DOHH2 (cell line): ENCODE data around the gene MB.

Experiments used
- H3F3A ChIP-seq: fragments of 200-600 bp; sonication (generic), shearing (Covaris generic); 2 replicates; pipeline ENCODE4 v1.6.0; 2016; ENCODE audit warnings: antibody characterized with exemption, mild to moderate bottlenecking; ENCODE audit not compliant: control insufficient read depth, insufficient read depth
- H3K27ac ChIP-seq: fragments of 200-600 bp; sonication (generic); 2 replicates; pipeline ENCODE4 v1.5.1; 2014; ENCODE audit warnings: low read depth, mild to moderate bottlenecking, low read length, moderate library complexity
- H3K27me3 ChIP-seq: fragments of 200-600 bp; sonication (generic); 2 replicates; pipeline ENCODE4 v1.6.1; 2014; ENCODE audit warnings: mild to moderate bottlenecking, low read length, mixed read lengths; ENCODE audit not compliant: control insufficient read depth
- H3K36me3 ChIP-seq: fragments of 200-600 bp; sonication (generic); 2 replicates; pipeline ENCODE4 v1.6.1; 2014; ENCODE audit warnings: mild to moderate bottlenecking, low read length, moderate library complexity, mixed read lengths; ENCODE audit not compliant: control insufficient read depth
- H3K4me1 ChIP-seq: fragments of 200-600 bp; sonication (generic); 2 replicates; pipeline ENCODE4 v1.6.1; 2014; ENCODE audit warnings: mild to moderate bottlenecking, low read length, mixed read lengths; ENCODE audit not compliant: control insufficient read depth
- H3K4me2 ChIP-seq: fragments of 200-600 bp; sonication (generic); 2 replicates; pipeline ENCODE4 v1.6.0; 2014; ENCODE audit warnings: mild to moderate bottlenecking, low read length, moderate library complexity
- H3K4me3 ChIP-seq: fragments of 200-600 bp; sonication (generic); 2 replicates; pipeline ENCODE4 v1.5.1; 2014; ENCODE audit warnings: mild to moderate bottlenecking, low read length, mixed read lengths
- H3K79me2 ChIP-seq: fragments of 200-600 bp; sonication (generic); 2 replicates; pipeline ENCODE4 v1.6.1; 2014; ENCODE audit warnings: mild to moderate bottlenecking, low read length, mixed read lengths; ENCODE audit not compliant: control insufficient read depth
- H3K9me2 ChIP-seq: fragments of 200-600 bp; sonication (generic); replicated peaks from 2 replicates; pipeline ENCODE4 v1.6.1; 2014; ENCODE audit warnings: mild to moderate bottlenecking, low read length, mixed read lengths; ENCODE audit not compliant: control insufficient read depth
- H3K9me3 ChIP-seq: fragments of 200-600 bp; sonication (generic); 2 replicates; pipeline ENCODE4 v1.6.1; 2014; ENCODE audit warnings: antibody characterized with exemption, low read length, mixed read lengths; ENCODE audit not compliant: control insufficient read depth, insufficient read depth
- H4K20me1 ChIP-seq: fragments of 200-600 bp; sonication (generic); 2 replicates; pipeline ENCODE4 v1.6.0; 2014; ENCODE audit warnings: low read depth, mild to moderate bottlenecking, antibody characterized with exemption, low read length, moderate library complexity; ENCODE audit not compliant: control insufficient read depth, insufficient read depth
- CTCF ChIP-seq: fragments of 200-600 bp; sonication (generic); IDR thresholded peaks from one replicate; pipeline ENCODE4 v1.5.1; 2014; ENCODE audit warnings: antibody characterized with exemption, mild to moderate bottlenecking, low read depth, low read length; ENCODE audit not compliant: poor library complexity, severe bottlenecking
- EZH2phosphoT487 ChIP-seq: fragments of 200-600 bp; sonication (generic); IDR thresholded peaks from 2 replicates; pipeline ENCODE4 v1.6.1; 2017; ENCODE audit warnings: borderline replicate concordance, mild to moderate bottlenecking, antibody characterized with exemption, low read length, moderate library complexity, mixed read lengths

Gene MB

DNA sequence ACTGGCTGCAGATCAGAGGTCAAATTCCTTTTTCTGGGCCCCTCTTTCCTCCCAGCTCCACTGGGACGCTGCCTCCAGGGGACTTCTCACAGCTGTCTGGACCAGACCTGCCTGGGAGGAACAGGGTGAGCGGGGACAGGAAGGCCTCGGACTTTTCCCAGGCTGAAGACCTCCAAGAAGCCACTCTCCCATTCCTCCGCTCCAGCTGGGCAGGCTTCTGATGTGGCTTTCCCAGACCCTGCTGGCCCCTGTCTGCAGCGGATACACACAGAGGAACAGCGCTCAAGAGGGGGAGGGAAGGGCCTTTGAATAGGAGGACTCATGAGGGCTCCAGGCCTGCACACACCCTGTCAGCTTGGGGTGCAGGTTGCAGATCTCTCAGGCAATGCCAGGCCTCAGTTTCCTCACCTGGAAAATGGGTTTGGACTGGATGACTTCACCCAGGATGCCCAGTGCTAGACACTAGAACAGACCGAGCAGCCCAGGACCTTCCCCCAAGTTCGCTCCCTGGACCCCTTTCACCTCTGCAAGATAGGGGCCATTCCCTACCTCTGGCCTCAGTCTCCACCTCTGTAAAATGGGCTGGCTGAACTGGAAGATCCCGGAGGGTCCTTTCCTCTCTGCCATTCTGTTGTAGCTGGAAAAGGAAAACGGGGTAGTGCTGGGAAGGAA, 36.6 kb downstream of the MB start:
- Histone ChIP-seq H3K36me3 (no peaks in the 10 kb centered on the region), H3K27me3 (0 out of 2 replicates have a peak, but pooled peaks cover 3% of the 10 kb centered on the region), H3K4me2 (no peak overlapping the region), H3K4me1 (no peaks in the 10 kb centered on the region), H3K9me3 (no peaks in the 10 kb centered on the region), H3K27ac (no peak overlapping the region), H3K9me2 (no peaks in the 10 kb centered on the region), H3F3A (no peaks in the 10 kb centered on the region), H4K20me1 (no peaks in the 10 kb centered on the region), H3K4me3 (no peak overlapping the region), H3K79me2 (no peaks in the 10 kb centered on the region)
- TF ChIP-seq CTCF = no peak
- TF ChIP-seq EZH2phosphoT487 = no peak

- TF ChIP-seq CTCF (no peak), EZH2phosphoT487 (no peak)
- Histone ChIP-seq H3K36me3 (no peaks in the 10 kb centered on the region), H3K4me2 (no peak overlapping the region), H3K9me2 (no peaks in the 10 kb centered on the region), H3K9me3 (no peaks in the 10 kb centered on the region), H4K20me1 (no peaks in the 10 kb centered on the region), H3K79me2 (no peaks in the 10 kb centered on the region), H3K27me3 (0 out of 2 replicates have a peak, but pooled peaks cover 3% of the 10 kb centered on the region), H3K27ac (no peak overlapping the region), H3F3A (no peaks in the 10 kb centered on the region), H3K4me1 (no peaks in the 10 kb centered on the region), H3K4me3 (no peak overlapping the region)
These were observed 38.1 kb downstream of the MB start for GRCh38 chr22:35578836-35579575.

DNA sequence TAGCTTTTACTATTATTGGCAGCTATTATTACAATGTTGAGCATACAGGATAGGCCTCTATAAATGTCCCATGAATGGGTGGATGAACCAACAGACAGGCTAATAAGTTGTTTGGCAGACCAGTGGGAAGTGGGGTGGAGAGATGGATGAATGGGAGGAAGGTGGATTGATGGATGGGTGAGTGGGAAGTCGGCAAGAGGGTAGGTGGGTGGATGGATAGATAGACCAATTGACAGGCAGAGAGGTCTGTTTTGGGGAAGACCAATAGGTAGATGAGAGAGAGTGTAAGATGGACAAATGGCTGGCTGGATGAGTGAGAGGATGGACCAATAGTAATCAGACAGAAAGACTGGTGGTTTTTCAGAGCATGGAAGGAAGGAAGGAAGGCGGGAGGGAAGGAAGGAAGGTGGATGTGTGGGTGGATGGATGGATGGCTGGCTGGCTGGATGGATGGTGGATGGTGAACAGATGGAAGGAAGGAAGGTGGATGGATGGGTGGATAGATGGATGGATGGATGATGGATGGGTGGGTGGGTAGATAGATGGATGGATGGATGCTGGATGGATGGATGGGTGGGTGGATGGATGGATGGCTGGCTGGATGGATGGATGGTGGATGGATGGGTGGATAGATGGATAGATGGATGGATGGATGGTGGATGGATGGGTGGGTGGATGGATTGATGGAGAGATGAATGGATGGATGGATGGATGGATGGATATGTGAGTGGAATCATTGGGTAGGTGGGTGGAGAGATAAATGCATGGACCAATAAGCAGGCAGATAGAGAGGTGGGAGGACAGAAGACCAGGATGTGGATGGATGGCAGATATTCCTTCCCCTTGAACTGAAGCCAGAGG, 39.1 kb downstream of the MB start:
- Histone ChIP-seq H4K20me1 (no peaks in the 10 kb centered on the region), H3F3A (no peaks in the 10 kb centered on the region), H3K4me2 (no peak overlapping the region), H3K27me3 (no peaks in the 10 kb centered on the region), H3K9me3 (no peaks in the 10 kb centered on the region), H3K9me2 (no peaks in the 10 kb centered on the region), H3K4me1 (no peaks in the 10 kb centered on the region), H3K27ac (no peak overlapping the region), H3K79me2 (no peaks in the 10 kb centered on the region), H3K36me3 (no peaks in the 10 kb centered on the region), H3K4me3 (no peak overlapping the region)
- no peak for TF ChIP-seq EZH2phosphoT487
- no peak for TF ChIP-seq CTCF
